ENCODE data around the gene AQR.

DNA sequence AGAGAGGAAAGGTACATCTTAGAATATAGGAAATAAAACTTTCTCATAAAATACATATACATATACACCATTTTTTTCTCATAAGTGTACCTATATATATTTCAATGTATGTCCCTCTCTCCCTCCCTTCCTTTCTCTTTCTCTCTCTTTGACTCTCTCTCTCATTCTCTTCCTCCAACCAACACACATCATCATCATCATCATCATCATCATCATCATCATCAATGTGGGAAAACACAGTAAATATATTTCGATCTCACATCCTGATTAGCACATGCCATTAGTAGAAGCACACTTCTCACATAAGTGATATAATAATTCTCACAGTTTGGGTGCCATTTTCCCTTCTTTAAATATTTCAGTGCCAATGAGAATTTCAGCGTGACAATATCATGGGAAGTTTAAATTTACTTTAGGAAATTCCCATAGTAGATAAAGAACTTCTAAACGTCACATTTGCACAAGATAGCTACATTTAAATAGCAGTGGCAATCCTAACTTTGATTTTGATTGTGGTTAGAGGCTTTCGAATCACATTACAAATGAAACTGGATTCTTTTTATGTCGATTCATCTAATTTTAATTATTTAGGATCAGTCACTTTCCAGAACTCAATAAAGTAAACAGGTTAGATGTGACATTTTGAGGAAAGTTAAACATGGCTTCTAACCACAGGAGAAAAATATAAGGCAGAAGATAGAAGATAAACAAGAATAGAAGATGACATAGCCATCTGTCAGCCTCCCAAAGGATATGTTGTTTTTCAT is 141.2 kb downstream of the AQR start:
- TF ChIP-seq POLR2AphosphoS5 (IDR thresholded peaks at IDR 0.05; ENCODE audit: low read depth, low read length) (no peak), YY1 (IDR thresholded peaks at IDR 0.05; ENCODE audit: extremely low read depth, insufficient replicate concordance, low read depth, low read length) (no peak), POLR2A (IDR thresholded peaks at IDR 0.05; ENCODE audit: borderline replicate concordance, extremely low read depth, insufficient read depth, insufficient read length) (no peak), CBX3 (IDR thresholded peaks at IDR 0.05; ENCODE audit: low read depth) (no peak), ZNF274 (IDR thresholded peaks at IDR 0.05; ENCODE audit: low read depth, low read length) (no peak), EZH2phosphoT487 (IDR thresholded peaks at IDR 0.05; ENCODE audit: borderline replicate concordance) (no peak), EZH2 (IDR thresholded peaks at IDR 0.05) (no peak), SRF (IDR thresholded peaks at IDR 0.05; ENCODE audit: low read depth) (no peak), SP1 (IDR thresholded peaks at IDR 0.05; ENCODE audit: low read depth) (no peak)
- TF ChIP-seq, protein P1, sequence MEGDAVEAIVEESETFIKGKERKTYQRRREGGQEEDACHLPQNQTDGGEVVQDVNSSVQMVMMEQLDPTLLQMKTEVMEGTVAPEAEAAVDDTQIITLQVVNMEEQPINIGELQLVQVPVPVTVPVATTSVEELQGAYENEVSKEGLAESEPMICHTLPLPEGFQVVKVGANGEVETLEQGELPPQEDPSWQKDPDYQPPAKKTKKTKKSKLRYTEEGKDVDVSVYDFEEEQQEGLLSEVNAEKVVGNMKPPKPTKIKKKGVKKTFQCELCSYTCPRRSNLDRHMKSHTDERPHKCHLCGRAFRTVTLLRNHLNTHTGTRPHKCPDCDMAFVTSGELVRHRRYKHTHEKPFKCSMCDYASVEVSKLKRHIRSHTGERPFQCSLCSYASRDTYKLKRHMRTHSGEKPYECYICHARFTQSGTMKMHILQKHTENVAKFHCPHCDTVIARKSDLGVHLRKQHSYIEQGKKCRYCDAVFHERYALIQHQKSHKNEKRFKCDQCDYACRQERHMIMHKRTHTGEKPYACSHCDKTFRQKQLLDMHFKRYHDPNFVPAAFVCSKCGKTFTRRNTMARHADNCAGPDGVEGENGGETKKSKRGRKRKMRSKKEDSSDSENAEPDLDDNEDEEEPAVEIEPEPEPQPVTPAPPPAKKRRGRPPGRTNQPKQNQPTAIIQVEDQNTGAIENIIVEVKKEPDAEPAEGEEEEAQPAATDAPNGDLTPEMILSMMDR (IDR thresholded peaks at IDR 0.05 in 2 of 3, conservative IDR thresholded peaks at IDR 0.05 in 1 of 3; ENCODE audit: borderline replicate concordance in 1 of 3, insufficient read depth in 1 of 3, low read depth in 2 of 3, low read length in 2 of 3): no peak
- TF ChIP-seq, protein P2, sequence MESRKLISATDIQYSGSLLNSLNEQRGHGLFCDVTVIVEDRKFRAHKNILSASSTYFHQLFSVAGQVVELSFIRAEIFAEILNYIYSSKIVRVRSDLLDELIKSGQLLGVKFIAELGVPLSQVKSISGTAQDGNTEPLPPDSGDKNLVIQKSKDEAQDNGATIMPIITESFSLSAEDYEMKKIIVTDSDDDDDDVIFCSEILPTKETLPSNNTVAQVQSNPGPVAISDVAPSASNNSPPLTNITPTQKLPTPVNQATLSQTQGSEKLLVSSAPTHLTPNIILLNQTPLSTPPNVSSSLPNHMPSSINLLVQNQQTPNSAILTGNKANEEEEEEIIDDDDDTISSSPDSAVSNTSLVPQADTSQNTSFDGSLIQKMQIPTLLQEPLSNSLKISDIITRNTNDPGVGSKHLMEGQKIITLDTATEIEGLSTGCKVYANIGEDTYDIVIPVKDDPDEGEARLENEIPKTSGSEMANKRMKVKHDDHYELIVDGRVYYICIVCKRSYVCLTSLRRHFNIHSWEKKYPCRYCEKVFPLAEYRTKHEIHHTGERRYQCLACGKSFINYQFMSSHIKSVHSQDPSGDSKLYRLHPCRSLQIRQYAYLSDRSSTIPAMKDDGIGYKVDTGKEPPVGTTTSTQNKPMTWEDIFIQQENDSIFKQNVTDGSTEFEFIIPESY (IDR thresholded peaks at IDR 0.05; ENCODE audit: extremely low read depth, insufficient replicate concordance, low read length): no peak
- TF ChIP-seq, protein P3, sequence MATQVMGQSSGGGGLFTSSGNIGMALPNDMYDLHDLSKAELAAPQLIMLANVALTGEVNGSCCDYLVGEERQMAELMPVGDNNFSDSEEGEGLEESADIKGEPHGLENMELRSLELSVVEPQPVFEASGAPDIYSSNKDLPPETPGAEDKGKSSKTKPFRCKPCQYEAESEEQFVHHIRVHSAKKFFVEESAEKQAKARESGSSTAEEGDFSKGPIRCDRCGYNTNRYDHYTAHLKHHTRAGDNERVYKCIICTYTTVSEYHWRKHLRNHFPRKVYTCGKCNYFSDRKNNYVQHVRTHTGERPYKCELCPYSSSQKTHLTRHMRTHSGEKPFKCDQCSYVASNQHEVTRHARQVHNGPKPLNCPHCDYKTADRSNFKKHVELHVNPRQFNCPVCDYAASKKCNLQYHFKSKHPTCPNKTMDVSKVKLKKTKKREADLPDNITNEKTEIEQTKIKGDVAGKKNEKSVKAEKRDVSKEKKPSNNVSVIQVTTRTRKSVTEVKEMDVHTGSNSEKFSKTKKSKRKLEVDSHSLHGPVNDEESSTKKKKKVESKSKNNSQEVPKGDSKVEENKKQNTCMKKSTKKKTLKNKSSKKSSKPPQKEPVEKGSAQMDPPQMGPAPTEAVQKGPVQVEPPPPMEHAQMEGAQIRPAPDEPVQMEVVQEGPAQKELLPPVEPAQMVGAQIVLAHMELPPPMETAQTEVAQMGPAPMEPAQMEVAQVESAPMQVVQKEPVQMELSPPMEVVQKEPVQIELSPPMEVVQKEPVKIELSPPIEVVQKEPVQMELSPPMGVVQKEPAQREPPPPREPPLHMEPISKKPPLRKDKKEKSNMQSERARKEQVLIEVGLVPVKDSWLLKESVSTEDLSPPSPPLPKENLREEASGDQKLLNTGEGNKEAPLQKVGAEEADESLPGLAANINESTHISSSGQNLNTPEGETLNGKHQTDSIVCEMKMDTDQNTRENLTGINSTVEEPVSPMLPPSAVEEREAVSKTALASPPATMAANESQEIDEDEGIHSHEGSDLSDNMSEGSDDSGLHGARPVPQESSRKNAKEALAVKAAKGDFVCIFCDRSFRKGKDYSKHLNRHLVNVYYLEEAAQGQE (IDR thresholded peaks at IDR 0.05; ENCODE audit: low read depth): no peak
- TF ChIP-seq, protein P4, sequence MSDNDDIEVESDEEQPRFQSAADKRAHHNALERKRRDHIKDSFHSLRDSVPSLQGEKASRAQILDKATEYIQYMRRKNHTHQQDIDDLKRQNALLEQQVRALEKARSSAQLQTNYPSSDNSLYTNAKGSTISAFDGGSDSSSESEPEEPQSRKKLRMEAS (IDR thresholded peaks at IDR 0.05): no peak
